Neutrophil (primary cell): ENCODE measurements around the gene C1orf198.

Experiments used
- H3K27ac ChIP-seq: fragments of 200-600 bp; sonication (generic); 2 replicates; pipeline ENCODE4 v1.5.1; 2016; ENCODE audit warnings: mild to moderate bottlenecking, moderate library complexity
- H3K27me3 ChIP-seq: fragments of 200-600 bp; sonication (generic); 2 replicates; pipeline ENCODE4 v1.6.0; 2016; ENCODE audit warnings: mild to moderate bottlenecking
- H3K36me3 ChIP-seq: fragments of 200-600 bp; sonication (generic); 2 replicates; pipeline ENCODE4 v1.5.1; 2017
- H3K4me1 ChIP-seq, 2 experiments: fragments of 200-600 bp in 1 of 2; sonication (generic) in 1 of 2; 1 replicate in 1 of 2; 2 replicates in 1 of 2; pipeline versions ENCODE4 v1.5.1 to v1.6.1; 2013 to 2016; ENCODE audit warnings: low read depth in 1 of 2, low read length in 1 of 2, mild to moderate bottlenecking in 1 of 2, moderate library complexity in 1 of 2; ENCODE audit not compliant: control insufficient read depth in 1 of 2, insufficient read depth in 1 of 2
- H3K4me3 ChIP-seq, 2 experiments: fragments of 200-600 bp in 1 of 2; sonication (generic) in 1 of 2; 1 replicate in 1 of 2; 2 replicates in 1 of 2; pipeline ENCODE4 v1.5.1; 2013 to 2016; ENCODE audit warnings: low read depth in 1 of 2, low read length in 1 of 2, mild to moderate bottlenecking in 1 of 2, moderate library complexity in 1 of 2
- H3K9me3 ChIP-seq: fragments of 200-600 bp; sonication (generic); 2 replicates; pipeline ENCODE4 v1.5.1; 2016
- TF ChIP-seq, protein P1 (sequence below): fragments of 200-600 bp; sonication (generic); IDR thresholded peaks from 2 replicates; pipeline ENCODE4 v1.5.1; 2016; ENCODE audit warnings: antibody characterized with exemption

The C1orf198 gene

DNA sequence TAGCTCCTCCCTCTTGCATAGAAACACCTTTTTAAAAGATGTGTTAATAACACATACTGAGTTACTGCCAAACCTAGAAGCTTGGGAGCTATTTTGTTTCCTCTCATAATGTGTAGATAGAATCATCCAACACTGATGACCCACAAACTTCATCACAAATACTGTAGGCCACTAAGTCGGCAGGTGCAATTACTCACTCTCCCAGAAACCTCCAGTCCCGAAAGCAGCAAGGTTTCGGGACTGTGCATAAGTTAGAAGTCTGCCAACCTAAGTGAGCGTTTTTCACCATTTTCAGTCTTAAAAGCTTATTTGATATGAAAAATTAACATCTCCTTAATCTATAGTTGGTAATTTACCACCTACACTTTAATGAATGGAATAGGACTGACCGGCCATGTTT, 32.0 kb downstream of the C1orf198 start:
- Histone ChIP-seq H3K9me3 (no peaks in the 10 kb centered on the region), H3K27me3 (no peaks in the 10 kb centered on the region), H3K4me1 (no peaks in the 10 kb centered on the region), H3K4me3 (no peak overlapping the region), H3K36me3 (no peaks in the 10 kb centered on the region), H3K27ac (no peak overlapping the region)
- TF ChIP-seq, protein P1, sequence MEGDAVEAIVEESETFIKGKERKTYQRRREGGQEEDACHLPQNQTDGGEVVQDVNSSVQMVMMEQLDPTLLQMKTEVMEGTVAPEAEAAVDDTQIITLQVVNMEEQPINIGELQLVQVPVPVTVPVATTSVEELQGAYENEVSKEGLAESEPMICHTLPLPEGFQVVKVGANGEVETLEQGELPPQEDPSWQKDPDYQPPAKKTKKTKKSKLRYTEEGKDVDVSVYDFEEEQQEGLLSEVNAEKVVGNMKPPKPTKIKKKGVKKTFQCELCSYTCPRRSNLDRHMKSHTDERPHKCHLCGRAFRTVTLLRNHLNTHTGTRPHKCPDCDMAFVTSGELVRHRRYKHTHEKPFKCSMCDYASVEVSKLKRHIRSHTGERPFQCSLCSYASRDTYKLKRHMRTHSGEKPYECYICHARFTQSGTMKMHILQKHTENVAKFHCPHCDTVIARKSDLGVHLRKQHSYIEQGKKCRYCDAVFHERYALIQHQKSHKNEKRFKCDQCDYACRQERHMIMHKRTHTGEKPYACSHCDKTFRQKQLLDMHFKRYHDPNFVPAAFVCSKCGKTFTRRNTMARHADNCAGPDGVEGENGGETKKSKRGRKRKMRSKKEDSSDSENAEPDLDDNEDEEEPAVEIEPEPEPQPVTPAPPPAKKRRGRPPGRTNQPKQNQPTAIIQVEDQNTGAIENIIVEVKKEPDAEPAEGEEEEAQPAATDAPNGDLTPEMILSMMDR = no peak

DNA sequence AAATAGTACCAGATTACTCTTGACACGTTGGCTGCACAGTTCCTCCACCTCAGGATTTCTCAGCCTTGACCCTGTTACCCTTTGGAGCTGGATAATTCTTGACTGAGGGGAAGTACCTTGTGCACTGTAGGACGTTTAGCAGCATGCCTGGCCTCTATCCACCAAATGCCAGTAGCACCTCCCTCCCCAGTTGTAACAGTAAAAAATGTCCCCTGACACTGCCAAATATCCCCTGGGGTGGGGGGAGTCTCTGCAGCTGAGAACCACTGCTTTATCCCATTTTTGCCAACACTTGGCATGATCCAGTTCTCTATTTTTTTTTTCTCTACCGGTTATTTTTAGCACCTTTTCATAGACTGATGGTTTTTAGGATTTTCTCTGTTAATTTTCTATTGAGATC, 34.0 kb downstream of the C1orf198 start:
- Histone ChIP-seq H3K27ac (no peak overlapping the region), H3K27me3 (no peaks in the 10 kb centered on the region), H3K9me3 (no peaks in the 10 kb centered on the region), H3K4me1 (no peaks in the 10 kb centered on the region), H3K4me3 (no peak overlapping the region), H3K36me3 (no peaks in the 10 kb centered on the region)
- TF ChIP-seq, protein P1 = no peak

DNA sequence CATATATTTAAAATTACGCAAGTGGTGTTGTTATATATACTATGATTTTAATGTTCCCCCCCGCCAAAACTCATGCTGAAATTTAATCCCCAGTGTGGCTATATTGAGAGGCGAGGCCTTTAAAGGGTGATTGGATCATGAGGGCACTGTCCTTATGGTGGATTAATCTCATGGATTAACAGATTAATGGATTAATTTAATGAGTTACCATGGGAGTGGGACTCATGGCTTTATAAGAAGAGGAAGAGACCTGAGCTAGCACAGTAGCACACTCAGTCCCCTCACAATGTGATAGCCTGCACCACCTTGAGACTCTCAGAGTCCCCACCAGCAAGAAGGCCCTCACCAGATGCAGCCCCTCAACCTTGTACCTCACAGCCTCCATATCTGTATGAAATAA, 34.8 kb downstream of the C1orf198 start:
- H3K27me3 ChIP-seq = no peaks in the 10 kb centered on the region
- H3K9me3 ChIP-seq = no peaks in the 10 kb centered on the region
- H3K4me3 ChIP-seq = no peak overlapping the region
- no peaks in the 10 kb centered on the region for H3K4me1 ChIP-seq
- no peak overlapping the region for H3K27ac ChIP-seq
- TF ChIP-seq, protein P1 = no peak
- no peaks in the 10 kb centered on the region for H3K36me3 ChIP-seq

DNA sequence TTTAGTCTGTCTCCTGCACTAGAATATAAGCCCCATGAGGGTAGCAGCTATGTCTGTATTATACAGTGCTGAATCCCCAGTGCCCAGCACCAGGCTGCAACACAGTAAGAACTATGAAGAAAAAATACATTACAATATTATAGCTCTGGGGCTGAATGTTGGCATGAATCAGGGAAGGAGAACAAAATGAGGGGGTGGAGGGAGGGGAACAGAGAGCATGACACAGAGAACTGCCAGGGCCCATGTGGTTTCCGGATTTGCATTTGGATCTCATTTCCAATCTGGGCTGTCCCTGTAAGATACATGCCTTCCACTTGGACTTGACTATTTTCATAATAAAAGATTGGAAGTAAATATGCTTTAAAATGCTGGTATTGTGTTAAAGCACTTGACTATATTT, 35.8 kb downstream of the C1orf198 start:
- TF ChIP-seq, protein P1 = no peak
- H3K36me3 ChIP-seq = no peaks in the 10 kb centered on the region
- no peaks in the 10 kb centered on the region for H3K9me3 ChIP-seq
- H3K4me1 ChIP-seq = no peaks in the 10 kb centered on the region
- no peaks in the 10 kb centered on the region for H3K27me3 ChIP-seq
- no peak overlapping the region for H3K27ac ChIP-seq
- H3K4me3 ChIP-seq = no peak overlapping the region

DNA sequence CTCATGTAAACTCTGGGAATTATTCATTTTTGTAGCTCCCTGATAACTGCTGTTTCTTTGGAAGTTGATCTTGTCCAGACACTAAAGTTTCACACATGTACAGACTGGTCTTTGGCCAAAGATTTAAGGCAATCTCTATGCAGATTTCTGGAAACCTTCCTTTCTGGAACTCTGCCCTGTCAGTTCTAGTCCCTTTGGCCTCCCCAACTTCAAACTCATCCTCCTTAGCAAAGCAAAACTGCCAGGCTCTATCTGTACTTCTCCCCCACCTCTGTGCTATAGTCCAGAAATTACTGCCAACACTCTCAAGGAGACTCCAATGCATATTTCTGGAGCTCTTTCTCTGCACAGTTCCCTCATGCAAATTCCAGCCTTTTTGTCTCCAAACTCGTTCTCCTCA, 36.5 kb downstream of the C1orf198 start:
- no peak overlapping the region for H3K27ac ChIP-seq
- no peaks in the 10 kb centered on the region for H3K36me3 ChIP-seq
- TF ChIP-seq, protein P1 = no peak
- H3K4me3 ChIP-seq = no peak overlapping the region
- H3K4me1 ChIP-seq = no peaks in the 10 kb centered on the region
- H3K27me3 ChIP-seq = no peaks in the 10 kb centered on the region
- no peaks in the 10 kb centered on the region for H3K9me3 ChIP-seq

DNA sequence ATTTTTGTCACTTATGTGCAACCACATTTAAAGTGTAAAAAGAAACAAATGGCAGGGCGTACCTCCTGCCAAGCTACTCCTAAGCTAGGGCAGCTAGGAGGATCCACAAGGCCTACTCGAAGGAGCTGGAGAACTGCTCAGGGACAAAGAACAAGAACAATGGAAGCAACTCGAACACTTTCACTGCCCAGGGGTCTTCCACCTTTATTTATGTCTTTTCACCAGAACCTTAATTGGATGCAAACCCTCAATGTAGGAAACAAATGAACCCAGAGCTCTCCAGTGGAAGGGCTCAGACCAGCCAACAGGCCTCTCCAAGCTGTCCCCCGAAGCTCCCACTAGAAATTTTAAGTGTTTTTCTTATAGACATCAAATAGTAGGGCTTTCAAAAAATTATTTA, 39.9 kb downstream of the C1orf198 start:
- no peak overlapping the region for H3K4me3 ChIP-seq
- no peak overlapping the region for H3K27ac ChIP-seq
- TF ChIP-seq, protein P1 = no peak
- H3K36me3 ChIP-seq = no peaks in the 10 kb centered on the region
- no peaks in the 10 kb centered on the region for H3K9me3 ChIP-seq
- H3K4me1 ChIP-seq = peaks cover 7 to 8% of the 10 kb centered on the region in 2 experiments
- no peaks in the 10 kb centered on the region for H3K27me3 ChIP-seq
